ENCODE results near the gene PRR5.

The PRR5 gene

GRCh38 chr22:44719586-44720368 is 17.8 kb downstream of the PRR5 start:
- no peak for DNase-seq

- no peak for DNase-seq
These were observed 19.2 kb downstream of the PRR5 start for GRCh38 chr22:44721213-44721612.

- DNase-seq: no peak
These were observed 20.6 kb downstream of the PRR5 start for GRCh38 chr22:44722611-44723010.

- DNase-seq: no peak
These were observed 21.8 kb downstream of the PRR5 start for GRCh38 chr22:44723801-44724200.

- DNase-seq: no peak
These were observed 22.4 kb downstream of the PRR5 start for GRCh38 chr22:44724416-44724815.

- DNase-seq: no peak
These were observed 22.9 kb downstream of the PRR5 start for GRCh38 chr22:44724859-44725258.

GRCh38 chr22:44726439-44726838 is 24.4 kb downstream of the PRR5 start:
- DNase-seq: no peak

- DNase-seq: no peak
These were observed 25.1 kb downstream of the PRR5 start for GRCh38 chr22:44727148-44727547.

- no peak for DNase-seq
These were observed 25.7 kb downstream of the PRR5 start for GRCh38 chr22:44727709-44728108.

GRCh38 chr22:44728761-44729324 is 26.8 kb downstream of the PRR5 start:
- DNase-seq: no peak

GRCh38 chr22:44729391-44730021 is 27.5 kb downstream of the PRR5 start:
- no peak for DNase-seq

- no peak for DNase-seq
These were observed 28.0 kb downstream of the PRR5 start for GRCh38 chr22:44730022-44730393.

- DNase-seq: no peak
These were observed 28.7 kb downstream of the PRR5 start for GRCh38 chr22:44730490-44731356.

GRCh38 chr22:44731357-44731970 is 29.5 kb downstream of the PRR5 start:
- no peak for DNase-seq

- no peak for DNase-seq
These were observed 30.1 kb downstream of the PRR5 start for GRCh38 chr22:44732017-44732561.

- DNase-seq: no peak
These were observed 30.7 kb downstream of the PRR5 start for GRCh38 chr22:44732661-44733060.

GRCh38 chr22:44733426-44734106 is 31.6 kb downstream of the PRR5 start:
- no peak for DNase-seq

- no peak for DNase-seq
These were observed 32.3 kb downstream of the PRR5 start for GRCh38 chr22:44734278-44734677.

- no peak for DNase-seq
These were observed 33.0 kb downstream of the PRR5 start for GRCh38 chr22:44734801-44735517.

- DNase-seq: peak; percentile 56 to 81 (median 65)
These were observed 33.8 kb downstream of the PRR5 start for GRCh38 chr22:44735518-44736428.

All from T-helper 1 cell (primary cell).